Spleen (tissue), 11 donors: ENCODE data around the gene PPM1L. TPM values are rescaled to one million over a fixed set of nuclear protein-coding genes. Genes with fewer than 3 reads are reported as not detected.

ENCODE experiments used
- DNase-seq: peaks from one replicate; pipeline ENCODE4 v3.0.0-alpha.2; 2020
- H3K27ac ChIP-seq, 8 donors: fragments of 200-600 bp; sonication (generic) in 7 of 8; 1 replicate in 4 of 8; 2 replicates in 4 of 8; pipeline versions ENCODE4 v1.5.0 to v1.8.0; 2016 to 2021; ENCODE audit warnings: inconsistent platforms in 4 of 8, mild to moderate bottlenecking in 4 of 8, moderate library complexity in 1 of 8
- H3K27me3 ChIP-seq, 7 donors: fragments of 200-600 bp; sonication (generic) in 6 of 7; replicated peaks in 1 of 7; 1 replicate in 4 of 7; 2 replicates in 3 of 7; pipeline versions ENCODE4 v1.5.0 to v1.8.0; 2016 to 2021; ENCODE audit warnings: inconsistent platforms in 3 of 7, mild to moderate bottlenecking in 1 of 7
- H3K36me3 ChIP-seq, 6 donors: fragments of 200-600 bp; sonication (generic) in 5 of 6; 1 replicate in 4 of 6; 2 replicates in 2 of 6; pipeline versions ENCODE4 v1.5.0 to v1.8.0; 2016 to 2021; ENCODE audit warnings: inconsistent platforms in 2 of 6
- H3K4me1 ChIP-seq, 6 donors: fragments of 200-600 bp; sonication (generic) in 5 of 6; 1 replicate in 3 of 6; 2 replicates in 3 of 6; pipeline versions ENCODE4 v1.5.0 to v1.8.0; 2016 to 2021; ENCODE audit warnings: inconsistent platforms in 3 of 6
- H3K4me3 ChIP-seq, 8 donors: fragments of 200-600 bp; sonication (generic) in 7 of 8; 1 replicate in 4 of 8; 2 replicates in 4 of 8; pipeline versions ENCODE4 v1.5.0 to v1.8.0; 2016 to 2021; ENCODE audit warnings: inconsistent platforms in 4 of 8, mild to moderate bottlenecking in 4 of 8, moderate library complexity in 2 of 8
- H3K9me3 ChIP-seq, 8 donors: fragments of 200-600 bp; sonication (generic) in 7 of 8; 1 replicate in 4 of 8; 2 replicates in 4 of 8; pipeline versions ENCODE4 v1.5.0 to v1.8.0; 2016 to 2021; ENCODE audit warnings: inconsistent platforms in 4 of 8
- POLR2A ChIP-seq, 3 donors: fragments of 450-650 bp; IDR thresholded peaks; one replicate each; pipeline ENCODE4 v1.5.1; 2017; ENCODE audit warnings: antibody characterized with exemption in 3 of 3, mild to moderate bottlenecking in 1 of 3
- POLR2AphosphoS5 ChIP-seq, 3 donors: sonication (generic); formaldehyde crosslinking; IDR thresholded peaks; one replicate each; pipeline ENCODE4 v1.5.1; 2017; ENCODE audit warnings: antibody characterized with exemption in 3 of 3
- WGBS, 5 donors: extraction: QIAGEN DNeasy Blood & Tissue Kit in 3 of 5; methylation state at CpG; one replicate each; pipeline versions ENCODE4 v1.1.5 to v1.1.7; 2013 to 2018; 5-methylcytosine and 5-hydroxymethylcytosine counted together
- intact Hi-C: fragments of 100-400 bp; cut with DNase I; formaldehyde crosslinking; loops from one replicate; pipeline ENCODE4 v1.15.0; 2023; ENCODE audit warnings: low total_unique reads
- polyA plus RNA-seq, 3 donors: library from polyadenylated mRNA; stranded (reverse); fragments of 200-250 nt; gene quantifications; one replicate each; pipeline ENCODE4 v1.2.1, GENCODE V29; 2013
- total RNA-seq, 7 donors: library from RNA; depleted of rRNA in 3 of 7; stranded (reverse); fragments of >200 nt in 3 of 7; fragmentation: NEBNext Ultra II Directional in 4 of 7; extraction: Animal tissue kit (Norgen Biotek cat#: 25700) in 4 of 7; gene quantifications; one replicate each; pipeline versions ENCODE4 v1.1.0 to v1.2.1, GENCODE V29; 2016 to 2021
- TF ChIP-seq, protein P1 (sequence below), 11 experiments: fragments of 200-600 bp in 7 of 11; fragments of 450-650 bp in 4 of 11; sonication (generic) in 4 of 11; IDR thresholded peaks in 8 of 11; conservative IDR thresholded peaks in 3 of 11; 1 replicate in 7 of 11; 2 replicates in 4 of 11; pipeline versions ENCODE4 v1.4.0 to v1.8.0; 2016 to 2021; ENCODE audit warnings: antibody characterized with exemption in 11 of 11, inconsistent platforms in 4 of 11, mild to moderate bottlenecking in 1 of 11
- donor health status: healthy with polysubstance abuse.
- donor health status: DM: no; HTN: no; CAD: no; lungs with moderate emphysema.
- donor health status: DM: no; HTN: no; CAD: no.
- donor health status: Bipolar disorder and iron deficiency.
- donor health status: healthy.
- donor health status: DM: no; HTN: no; CAD: no.
- donor health status: DM: yes; HTN: yes; CAD: no.

Gene PPM1L
- total and polyA plus RNA-seq, 10 donors = 0.63 to 16.7 (median 12.2) TPM

DNA sequence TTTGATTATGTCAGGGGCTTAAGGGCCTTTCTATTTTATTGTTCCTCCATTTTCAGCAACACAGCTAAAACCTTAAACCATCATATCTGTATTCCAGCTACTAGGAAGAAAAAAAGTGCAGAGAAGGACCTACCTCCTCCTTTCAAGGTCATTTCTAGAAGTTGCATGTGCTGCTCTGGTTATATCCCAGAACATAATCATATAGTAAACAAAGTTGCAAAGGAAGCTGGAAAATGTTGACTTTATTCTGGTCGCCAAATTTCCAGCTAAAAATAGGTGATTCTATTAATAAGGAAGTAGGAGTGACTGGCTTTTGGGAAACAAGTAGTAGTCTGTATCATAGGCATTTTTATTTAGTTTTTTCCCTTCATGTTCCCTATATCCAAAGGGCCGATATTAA lies 370.5 kb downstream of the PPM1L start:
- Histone ChIP-seq H3K4me1 (no peaks in the 10 kb centered on the region), H3K9me3 (peaks cover 0 to 42% (median 32%) of the 10 kb centered on the region in 8 donors), H3K36me3 (no peaks in the 10 kb centered on the region), H3K27me3 (no peaks in the 10 kb centered on the region), H3K27ac (no peak overlapping the region), H3K4me3 (no peak overlapping the region)
- TF ChIP-seq, protein P1, sequence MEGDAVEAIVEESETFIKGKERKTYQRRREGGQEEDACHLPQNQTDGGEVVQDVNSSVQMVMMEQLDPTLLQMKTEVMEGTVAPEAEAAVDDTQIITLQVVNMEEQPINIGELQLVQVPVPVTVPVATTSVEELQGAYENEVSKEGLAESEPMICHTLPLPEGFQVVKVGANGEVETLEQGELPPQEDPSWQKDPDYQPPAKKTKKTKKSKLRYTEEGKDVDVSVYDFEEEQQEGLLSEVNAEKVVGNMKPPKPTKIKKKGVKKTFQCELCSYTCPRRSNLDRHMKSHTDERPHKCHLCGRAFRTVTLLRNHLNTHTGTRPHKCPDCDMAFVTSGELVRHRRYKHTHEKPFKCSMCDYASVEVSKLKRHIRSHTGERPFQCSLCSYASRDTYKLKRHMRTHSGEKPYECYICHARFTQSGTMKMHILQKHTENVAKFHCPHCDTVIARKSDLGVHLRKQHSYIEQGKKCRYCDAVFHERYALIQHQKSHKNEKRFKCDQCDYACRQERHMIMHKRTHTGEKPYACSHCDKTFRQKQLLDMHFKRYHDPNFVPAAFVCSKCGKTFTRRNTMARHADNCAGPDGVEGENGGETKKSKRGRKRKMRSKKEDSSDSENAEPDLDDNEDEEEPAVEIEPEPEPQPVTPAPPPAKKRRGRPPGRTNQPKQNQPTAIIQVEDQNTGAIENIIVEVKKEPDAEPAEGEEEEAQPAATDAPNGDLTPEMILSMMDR (IDR thresholded peaks at IDR 0.05 in 8 of 11, conservative IDR thresholded peaks at IDR 0.05 in 3 of 11) = no peak
- no peak for TF ChIP-seq POLR2AphosphoS5 (IDR thresholded peaks at IDR 0.05)
- no peak for TF ChIP-seq POLR2A (IDR thresholded peaks at IDR 0.05)
- DNase-seq = no peak
- intact Hi-C loops = no loop called here
- 57 to 92% (median 73%) methylated on average over 2 of the region's 2 CpGs for WGBS, 5 donors

Other genes starting within 250 kb of the PPM1L start
- 10 to 100 TPM; 34.4 to 50.6 (median 43.9) TPM for gene KPNA4, start 190.7 kb upstream of the PPM1L start, total RNA-seq
- 10 to 100 TPM in 2 of 3 donors, 1 to 10 TPM in 1; 8.3 to 12.6 (median 10.1) TPM for gene KPNA4, start 190.7 kb upstream of the PPM1L start, polyA plus RNA-seq
- gene ARL14, start 79.1 kb upstream of the PPM1L start, total RNA-seq = under 1 TPM in 1 of 7 donors, not detected in 6; 0.39 TPM
- gene ARL14, start 79.1 kb upstream of the PPM1L start, polyA plus RNA-seq = under 1 TPM in 2 of 3 donors, not detected in 1; 0.11 to 0.26 TPM